ENCODE measurements around the gene RNMT.
A peak's percentile ranks its signal among the peaks of the same experiment; 100 is the strongest.

Gene RNMT

DNA sequence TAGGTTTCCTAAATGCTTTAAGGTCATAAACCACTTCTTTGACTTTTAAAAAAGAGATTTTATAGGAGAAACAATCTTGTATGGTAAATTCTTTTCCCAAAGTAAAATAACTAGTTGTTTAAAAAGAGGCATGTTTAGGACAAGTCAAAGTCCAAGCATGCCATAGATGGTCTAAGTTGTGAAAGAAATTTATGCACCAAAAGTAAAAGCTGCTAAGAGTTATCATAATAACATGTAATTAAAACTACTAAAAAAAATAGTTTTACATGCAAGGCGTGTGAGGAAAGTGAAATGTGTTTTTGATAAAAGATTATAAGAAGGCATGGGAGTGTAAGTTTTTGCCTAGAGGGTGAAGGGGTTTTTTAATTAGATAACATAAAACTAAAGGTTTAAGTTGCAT, 22.6 kb upstream of the RNMT start:
- H3K36me3 ChIP-seq (ENCODE audit: control insufficient read depth in 2 of 2, insufficient read depth in 2 of 2, low read length in 2 of 2): no peaks in the 10 kb centered on the region
- no peaks in the 10 kb centered on the region for H3K4me1 ChIP-seq (ENCODE audit: control insufficient read depth in 2 of 2, insufficient read depth in 2 of 2, low read length in 2 of 2)
- H3K27ac ChIP-seq (ENCODE audit: low read depth in 2 of 2, low read length in 2 of 2): no peak overlapping the region
- H3K9ac ChIP-seq (ENCODE audit: low read depth in 1 of 2, low read length in 2 of 2): no peak overlapping the region
- H3K27me3 ChIP-seq (ENCODE audit: control insufficient read depth in 2 of 2, insufficient read depth in 2 of 2, low read length in 2 of 2): no peaks in the 10 kb centered on the region
- peaks cover 2 to 10% of the 10 kb centered on the region in 2 donors for H3K9me3 ChIP-seq (ENCODE audit: control insufficient read depth in 2 of 2, low read length in 2 of 2)
- H3K4me3 ChIP-seq (ENCODE audit: low read length in 2 of 2): no peak overlapping the region

DNA sequence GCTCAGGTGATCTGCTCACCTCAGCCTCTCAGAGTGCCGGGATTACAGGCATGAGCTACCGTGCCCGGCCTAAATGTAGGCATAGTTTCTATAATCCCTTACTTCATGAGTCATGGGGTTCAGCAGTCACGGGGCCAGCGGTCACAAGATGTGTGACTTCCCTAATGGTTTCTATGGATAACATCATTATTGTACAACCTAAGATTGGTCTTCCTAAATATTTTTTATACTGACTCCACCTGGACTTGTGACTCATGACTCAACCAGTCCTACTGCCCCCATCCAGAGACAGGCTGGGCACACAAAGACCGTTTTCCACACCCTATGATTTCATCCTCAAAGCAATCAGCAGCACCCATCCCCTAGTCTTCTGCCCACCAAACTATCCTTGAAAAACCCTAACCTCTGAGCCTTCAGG, 16.1 kb upstream of the RNMT start:
- Histone ChIP-seq H3K9ac (ENCODE audit: low read depth in 1 of 2, low read length in 2 of 2) (no peak overlapping the region), H3K36me3 (ENCODE audit: control insufficient read depth in 2 of 2, insufficient read depth in 2 of 2, low read length in 2 of 2) (no peaks in the 10 kb centered on the region), H3K9me3 (ENCODE audit: control insufficient read depth in 2 of 2, low read length in 2 of 2) (no peaks in the 10 kb centered on the region), H3K27ac (ENCODE audit: low read depth in 2 of 2, low read length in 2 of 2) (no peak overlapping the region), H3K27me3 (ENCODE audit: control insufficient read depth in 2 of 2, insufficient read depth in 2 of 2, low read length in 2 of 2) (no peaks in the 10 kb centered on the region), H3K4me3 (ENCODE audit: low read length in 2 of 2) (no peak overlapping the region), H3K4me1 (ENCODE audit: control insufficient read depth in 2 of 2, insufficient read depth in 2 of 2, low read length in 2 of 2) (no peaks in the 10 kb centered on the region)

DNA sequence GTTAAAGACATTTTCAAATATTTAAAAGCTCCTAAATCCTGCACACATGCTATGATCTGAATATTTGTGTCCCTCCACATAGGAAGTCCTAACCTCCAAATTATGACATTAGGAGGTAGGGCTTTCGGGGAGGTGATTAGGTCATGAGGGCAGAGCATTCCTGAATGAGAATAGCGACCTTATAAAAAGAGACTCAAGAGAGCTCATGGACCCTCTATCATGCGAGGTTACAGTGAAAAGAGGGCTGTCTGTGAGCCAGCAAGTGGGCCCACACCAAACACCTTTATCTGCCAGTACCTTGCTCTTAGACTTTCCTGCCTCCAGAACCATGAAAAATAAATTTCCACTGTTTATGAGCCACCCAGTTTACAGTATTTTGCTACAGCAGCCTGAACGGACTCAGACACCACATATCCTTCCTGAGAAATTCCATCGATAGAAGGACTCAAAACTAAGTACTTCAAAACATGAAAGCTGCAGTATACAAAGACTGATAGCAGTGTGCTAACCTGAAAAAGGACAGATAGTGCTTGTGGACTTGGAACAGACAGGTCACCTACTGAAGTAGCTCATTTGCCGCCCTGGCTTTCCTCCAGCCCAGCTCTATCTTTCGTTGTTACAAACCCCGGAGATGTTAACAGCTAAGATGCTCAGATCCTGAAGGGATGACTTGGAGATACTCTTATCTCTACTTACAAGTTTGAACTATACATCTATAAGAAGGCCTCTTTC, 13.9 kb upstream of the RNMT start:
- H3K9me3 ChIP-seq (ENCODE audit: control insufficient read depth in 2 of 2, low read length in 2 of 2): no peaks in the 10 kb centered on the region
- H3K4me3 ChIP-seq (ENCODE audit: low read length in 2 of 2): no peak overlapping the region
- H3K36me3 ChIP-seq (ENCODE audit: control insufficient read depth in 2 of 2, insufficient read depth in 2 of 2, low read length in 2 of 2): no peaks in the 10 kb centered on the region
- no peak overlapping the region for H3K27ac ChIP-seq (ENCODE audit: low read depth in 2 of 2, low read length in 2 of 2)
- no peaks in the 10 kb centered on the region for H3K27me3 ChIP-seq (ENCODE audit: control insufficient read depth in 2 of 2, insufficient read depth in 2 of 2, low read length in 2 of 2)
- no peaks in the 10 kb centered on the region for H3K4me1 ChIP-seq (ENCODE audit: control insufficient read depth in 2 of 2, insufficient read depth in 2 of 2, low read length in 2 of 2)
- no peak overlapping the region for H3K9ac ChIP-seq (ENCODE audit: low read depth in 1 of 2, low read length in 2 of 2)

DNA sequence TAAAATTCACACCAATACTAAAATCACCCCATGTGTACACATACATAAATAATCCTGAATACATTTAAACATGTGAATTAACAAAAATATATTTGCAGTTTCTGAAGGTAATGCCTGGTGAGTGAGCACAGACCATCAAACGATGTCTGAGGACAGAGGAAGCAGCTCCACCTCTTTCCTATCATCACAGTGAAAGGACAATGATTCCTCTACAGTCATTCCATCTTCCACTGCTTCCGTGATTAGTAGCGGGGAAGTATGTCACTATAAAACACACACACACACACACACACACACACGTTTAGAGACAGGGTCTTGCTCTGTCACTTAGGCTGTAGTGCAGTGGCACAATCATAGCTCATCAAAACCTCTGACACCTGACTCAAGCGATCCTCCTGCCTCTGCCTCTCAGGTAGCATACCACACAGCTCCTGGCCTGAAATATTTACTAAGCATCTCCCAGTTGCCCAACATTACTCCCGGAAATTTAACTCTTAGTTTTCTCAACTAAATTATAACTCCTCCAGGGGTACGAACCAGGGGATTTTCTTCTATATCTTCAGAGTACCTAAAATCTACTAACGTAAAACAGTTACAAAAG, 12.9 kb upstream of the RNMT start:
- Histone ChIP-seq H3K4me3 (ENCODE audit: low read length in 2 of 2) (no peak overlapping the region), H3K4me1 (ENCODE audit: control insufficient read depth in 2 of 2, insufficient read depth in 2 of 2, low read length in 2 of 2) (no peaks in the 10 kb centered on the region), H3K27me3 (ENCODE audit: control insufficient read depth in 2 of 2, insufficient read depth in 2 of 2, low read length in 2 of 2) (no peaks in the 10 kb centered on the region), H3K9me3 (ENCODE audit: control insufficient read depth in 2 of 2, low read length in 2 of 2) (no peaks in the 10 kb centered on the region), H3K36me3 (ENCODE audit: control insufficient read depth in 2 of 2, insufficient read depth in 2 of 2, low read length in 2 of 2) (no peaks in the 10 kb centered on the region), H3K27ac (ENCODE audit: low read depth in 2 of 2, low read length in 2 of 2) (no peak overlapping the region), H3K9ac (ENCODE audit: low read depth in 1 of 2, low read length in 2 of 2) (no peak overlapping the region)

DNA sequence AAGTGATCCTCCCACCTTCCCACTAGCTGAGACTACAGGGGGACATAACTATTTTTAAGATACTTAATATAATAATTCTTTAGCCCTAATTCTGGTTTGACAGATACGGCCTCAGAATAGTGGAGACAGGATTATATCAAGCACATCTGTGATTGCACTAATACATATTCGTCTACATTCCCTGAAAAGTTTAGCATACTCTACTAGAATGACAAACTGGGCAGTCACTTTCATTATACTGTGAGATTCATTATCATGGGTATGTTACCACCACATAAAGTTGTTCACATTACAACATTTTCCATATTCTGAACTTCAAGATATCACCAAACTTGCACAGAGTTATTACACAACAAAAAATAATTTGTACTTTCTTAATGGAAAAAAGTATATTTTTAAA, 11.1 kb upstream of the RNMT start:
- Histone ChIP-seq H3K9ac (ENCODE audit: low read depth in 1 of 2, low read length in 2 of 2) (no peak overlapping the region), H3K4me1 (ENCODE audit: control insufficient read depth in 2 of 2, insufficient read depth in 2 of 2, low read length in 2 of 2) (no peaks in the 10 kb centered on the region), H3K27me3 (ENCODE audit: control insufficient read depth in 2 of 2, insufficient read depth in 2 of 2, low read length in 2 of 2) (no peaks in the 10 kb centered on the region), H3K27ac (ENCODE audit: low read depth in 2 of 2, low read length in 2 of 2) (no peak overlapping the region), H3K36me3 (ENCODE audit: control insufficient read depth in 2 of 2, insufficient read depth in 2 of 2, low read length in 2 of 2) (no peaks in the 10 kb centered on the region), H3K4me3 (ENCODE audit: low read length in 2 of 2) (no peak overlapping the region), H3K9me3 (ENCODE audit: control insufficient read depth in 2 of 2, low read length in 2 of 2) (no peaks in the 10 kb centered on the region)

DNA sequence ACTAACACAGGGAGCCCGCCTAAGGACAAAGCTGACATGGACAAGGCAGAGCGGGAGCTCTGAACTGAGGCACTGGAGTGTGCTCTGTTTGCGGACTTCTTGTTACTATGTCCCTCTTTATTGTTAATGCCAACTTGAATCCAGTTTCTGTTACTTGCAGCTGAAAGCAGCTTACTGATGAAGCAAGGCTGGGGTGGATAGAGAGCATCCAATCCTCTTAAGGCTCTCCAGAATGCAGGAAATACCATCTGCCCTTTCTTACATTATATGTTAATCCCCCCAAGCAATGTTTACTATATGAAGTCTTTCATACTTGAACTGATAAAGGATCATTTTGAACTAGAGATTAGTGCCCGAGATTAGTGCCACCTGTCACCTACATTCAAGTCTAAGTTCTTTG, 9.6 kb upstream of the RNMT start:
- Histone ChIP-seq H3K27me3 (ENCODE audit: control insufficient read depth in 2 of 2, insufficient read depth in 2 of 2, low read length in 2 of 2) (no peaks in the 10 kb centered on the region), H3K27ac (ENCODE audit: low read depth in 2 of 2, low read length in 2 of 2) (no peak overlapping the region), H3K4me3 (ENCODE audit: low read length in 2 of 2) (no peak overlapping the region), H3K9me3 (ENCODE audit: control insufficient read depth in 2 of 2, low read length in 2 of 2) (no peaks in the 10 kb centered on the region), H3K9ac (ENCODE audit: low read depth in 1 of 2, low read length in 2 of 2) (no peak overlapping the region), H3K36me3 (ENCODE audit: control insufficient read depth in 2 of 2, insufficient read depth in 2 of 2, low read length in 2 of 2) (no peaks in the 10 kb centered on the region), H3K4me1 (ENCODE audit: control insufficient read depth in 2 of 2, insufficient read depth in 2 of 2, low read length in 2 of 2) (no peaks in the 10 kb centered on the region)

DNA sequence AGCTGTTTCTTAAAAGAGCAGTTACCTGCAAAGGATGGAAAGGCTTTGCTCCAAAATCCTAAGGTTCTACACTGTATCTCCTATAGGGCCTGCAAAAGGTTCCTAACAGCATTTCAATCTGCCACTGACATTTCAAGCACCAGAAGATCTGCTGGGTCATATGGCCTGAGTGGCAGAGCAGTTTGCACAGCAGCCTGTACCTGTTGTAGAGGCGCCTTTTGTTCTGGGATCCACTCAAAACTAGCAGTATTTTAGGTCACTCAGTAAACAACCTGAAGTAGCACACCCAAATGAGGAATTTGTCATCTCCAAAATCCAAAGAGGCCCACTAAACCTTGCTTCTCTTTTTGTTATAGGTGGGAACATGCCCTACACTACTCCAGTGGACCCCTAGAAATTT, 6.3 kb upstream of the RNMT start:
- H3K27me3 ChIP-seq (ENCODE audit: control insufficient read depth in 2 of 2, insufficient read depth in 2 of 2, low read length in 2 of 2): no peaks in the 10 kb centered on the region
- no peak overlapping the region for H3K4me3 ChIP-seq (ENCODE audit: low read length in 2 of 2)
- H3K9ac ChIP-seq (ENCODE audit: low read depth in 1 of 2, low read length in 2 of 2): no peak overlapping the region
- H3K9me3 ChIP-seq (ENCODE audit: control insufficient read depth in 2 of 2, low read length in 2 of 2): no peaks in the 10 kb centered on the region
- H3K4me1 ChIP-seq (ENCODE audit: control insufficient read depth in 2 of 2, insufficient read depth in 2 of 2, low read length in 2 of 2): peaks cover 0 to 3% of the 10 kb centered on the region in 2 donors
- no peaks in the 10 kb centered on the region for H3K36me3 ChIP-seq (ENCODE audit: control insufficient read depth in 2 of 2, insufficient read depth in 2 of 2, low read length in 2 of 2)
- no peak overlapping the region for H3K27ac ChIP-seq (ENCODE audit: low read depth in 2 of 2, low read length in 2 of 2)

DNA sequence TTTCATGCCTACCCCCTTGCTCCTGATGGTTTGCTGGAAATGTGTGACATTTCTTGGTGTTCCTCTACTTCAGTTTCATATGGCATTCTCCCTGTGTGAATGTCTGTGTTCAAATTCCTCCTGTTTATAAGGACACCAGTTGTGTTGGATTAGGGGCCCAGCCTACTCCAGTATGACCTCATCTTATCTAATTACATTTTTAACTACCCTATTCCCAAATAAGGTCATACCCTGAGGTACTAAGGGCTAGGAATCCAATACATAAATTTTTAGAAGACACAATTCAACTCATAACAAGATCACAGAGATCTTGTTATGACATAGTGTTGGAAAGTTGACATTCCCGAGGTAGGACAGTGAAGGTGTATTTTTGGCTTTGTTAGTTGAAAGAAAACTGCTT, 5.6 kb upstream of the RNMT start:
- Histone ChIP-seq H3K9me3 (ENCODE audit: control insufficient read depth in 2 of 2, low read length in 2 of 2) (no peaks in the 10 kb centered on the region), H3K36me3 (ENCODE audit: control insufficient read depth in 2 of 2, insufficient read depth in 2 of 2, low read length in 2 of 2) (no peaks in the 10 kb centered on the region), H3K27ac (ENCODE audit: low read depth in 2 of 2, low read length in 2 of 2) (no peak overlapping the region), H3K27me3 (ENCODE audit: control insufficient read depth in 2 of 2, insufficient read depth in 2 of 2, low read length in 2 of 2) (no peaks in the 10 kb centered on the region), H3K9ac (ENCODE audit: low read depth in 1 of 2, low read length in 2 of 2) (no peak overlapping the region), H3K4me1 (ENCODE audit: control insufficient read depth in 2 of 2, insufficient read depth in 2 of 2, low read length in 2 of 2) (peaks cover 0 to 3% of the 10 kb centered on the region in 2 donors), H3K4me3 (ENCODE audit: low read length in 2 of 2) (no peak overlapping the region)

DNA sequence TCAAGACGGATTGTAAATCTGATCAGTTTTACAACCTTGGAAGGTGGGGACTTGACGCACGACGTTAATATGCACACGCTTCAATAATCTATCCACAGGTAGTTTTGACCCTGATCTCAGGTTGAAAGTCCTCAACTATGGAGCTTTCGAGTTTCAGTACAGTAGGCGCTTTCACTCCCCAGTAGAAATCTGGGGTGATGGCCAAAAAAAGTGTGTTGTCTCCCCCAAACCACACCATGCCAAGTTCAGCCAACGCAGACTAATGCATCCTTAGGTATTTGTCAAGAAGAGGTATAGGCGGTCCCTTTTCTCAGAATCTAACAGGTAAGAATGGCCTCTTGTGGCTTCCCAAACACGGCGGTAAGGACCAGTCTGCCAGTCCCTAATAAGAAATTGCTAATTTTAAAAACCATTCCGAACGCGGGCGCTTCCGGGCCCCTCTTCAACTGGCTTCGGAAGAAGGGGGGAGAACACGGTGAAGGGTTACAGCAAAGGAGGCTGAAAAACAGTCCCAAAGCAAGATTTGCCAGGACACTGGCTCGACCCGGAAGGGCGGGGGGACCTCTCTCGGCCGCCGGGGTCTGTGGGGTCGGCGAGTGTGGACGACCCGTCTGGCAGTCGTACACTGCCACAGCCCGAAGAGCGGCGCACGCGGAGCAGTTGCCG, 774 bp upstream of the RNMT start:
- peak overlapping the region; percentile 94 for H3K27ac ChIP-seq (ENCODE audit: low read depth in 2 of 2, low read length in 2 of 2)
- H3K9me3 ChIP-seq (ENCODE audit: control insufficient read depth in 2 of 2, low read length in 2 of 2): no peaks in the 10 kb centered on the region

DNA sequence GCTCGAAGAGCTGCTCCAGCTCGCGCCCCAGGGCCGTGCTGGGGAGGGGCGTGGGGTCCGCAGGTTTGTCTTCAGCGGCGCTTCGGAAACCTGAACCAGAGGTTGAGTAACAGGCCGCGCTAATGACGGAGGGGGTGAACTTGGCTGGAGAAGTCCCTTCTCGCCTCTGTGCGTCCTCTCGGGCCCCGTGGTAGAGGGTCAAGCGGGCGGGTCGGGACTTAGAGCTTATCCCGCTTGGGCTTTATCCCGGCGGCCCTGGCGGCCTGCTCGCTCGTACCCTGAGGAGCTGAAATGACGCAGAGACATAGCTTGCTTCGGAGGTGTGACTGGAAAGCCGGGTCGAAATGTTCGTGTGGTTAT, 479 bp downstream of the RNMT start:
- Histone ChIP-seq H3K4me1 (ENCODE audit: control insufficient read depth in 2 of 2, insufficient read depth in 2 of 2, low read length in 2 of 2) (peaks cover 7 to 13% of the 10 kb centered on the region in 2 donors), H3K9me3 (ENCODE audit: control insufficient read depth in 2 of 2, low read length in 2 of 2) (no peaks in the 10 kb centered on the region), H3K4me3 (ENCODE audit: low read length in 2 of 2) (peak overlapping the region; percentile 94 to 97), H3K27ac (ENCODE audit: low read depth in 2 of 2, low read length in 2 of 2) (peak overlapping the region; percentile 94), H3K9ac (ENCODE audit: low read depth in 1 of 2, low read length in 2 of 2) (peak overlapping the region; percentile 85 to 96), H3K36me3 (ENCODE audit: control insufficient read depth in 2 of 2, insufficient read depth in 2 of 2, low read length in 2 of 2) (peaks cover 2 to 4% of the 10 kb centered on the region in 2 donors), H3K27me3 (ENCODE audit: control insufficient read depth in 2 of 2, insufficient read depth in 2 of 2, low read length in 2 of 2) (no peaks in the 10 kb centered on the region)

More for the DNA sequence above, 774 bp upstream of the RNMT start:
- Histone ChIP-seq H3K9ac (ENCODE audit: low read depth in 1 of 2, low read length in 2 of 2) (peak overlapping the region; percentile 69 to 96), H3K36me3 (ENCODE audit: control insufficient read depth in 2 of 2, insufficient read depth in 2 of 2, low read length in 2 of 2) (peaks cover 0 to 1% of the 10 kb centered on the region in 2 donors), H3K4me3 (ENCODE audit: low read length in 2 of 2) (peak overlapping the region; percentile 94 to 97), H3K4me1 (ENCODE audit: control insufficient read depth in 2 of 2, insufficient read depth in 2 of 2, low read length in 2 of 2) (peaks cover 7 to 13% of the 10 kb centered on the region in 2 donors), H3K27me3 (ENCODE audit: control insufficient read depth in 2 of 2, insufficient read depth in 2 of 2, low read length in 2 of 2) (no peaks in the 10 kb centered on the region)
